Measurements from ENCODE around the gene MAP7. TPM values are rescaled to one million over a fixed set of nuclear protein-coding genes. Genes with fewer than 3 reads are reported as not detected.

Gene MAP7
- total and polyA plus RNA-seq, 2 experiments from 2014 or later: 44.7 to 49.2 TPM

- TF ChIP-seq ZNF114 (CRISPR knock-in tag; IDR thresholded peaks at IDR 0.05): no peak
- no peak for TF ChIP-seq NANOG (IDR thresholded peaks at IDR 0.05; ENCODE audit: borderline replicate concordance)
- TF ChIP-seq ZNF331 (CRISPR knock-in tag; IDR thresholded peaks at IDR 0.05; ENCODE audit: low read depth): no peak
- TF ChIP-seq ETS1 (IDR thresholded peaks at IDR 0.05): no peak
- no peak for TF ChIP-seq JUNB (IDR thresholded peaks at IDR 0.05; ENCODE audit: unreplicated experiment)
- no peak for TF ChIP-seq CREB1 (CRISPR knock-in tag; IDR thresholded peaks at IDR 0.05; ENCODE audit: low read depth)
- no peak for TF ChIP-seq STAT1 (IDR thresholded peaks at IDR 0.05; ENCODE audit: unreplicated experiment)
- TF ChIP-seq ZNF462 (CRISPR knock-in tag; IDR thresholded peaks at IDR 0.05): no peak
- no peak for TF ChIP-seq REST (IDR thresholded peaks at IDR 0.05; ENCODE audit: unreplicated experiment)
- TF ChIP-seq CTCF (conservative IDR thresholded peaks at IDR 0.05; ENCODE audit: low read depth in 2 of 2): no peak
- TF ChIP-seq EZH2 (IDR thresholded peaks at IDR 0.05; ENCODE audit: low read depth, unreplicated experiment): no peak
- TF ChIP-seq POLR2AphosphoS5 (IDR thresholded peaks at IDR 0.05; ENCODE audit: low read depth): no peak
- TF ChIP-seq EZH2phosphoT487 (IDR thresholded peaks at IDR 0.05; ENCODE audit: unreplicated experiment): no peak
- Mint-ChIP-seq H3K36me3 (ENCODE audit: low read depth) (peaks cover 8% of the 10 kb centered on the region; the same call in 1 of the 3 replicates), H3K27me3 (ENCODE audit: insufficient read depth, low read depth, poor library complexity) (no peaks in the 10 kb centered on the region), H3K27ac (peak overlapping the region; percentile 4; the same call in 1 of the 2 replicates), H3K4me1 (peaks cover 39% of the 10 kb centered on the region), H3K9me3 (no peaks in the 10 kb centered on the region), H3K4me3 (no peak overlapping the region)
- Histone ChIP-seq H3K4me3 (no peak overlapping the region), H3K4me1 (ENCODE audit: insufficient read depth) (peaks cover 24% of the 10 kb centered on the region), H4K20me1 (replicated peaks; ENCODE audit: insufficient read depth) (no peaks in the 10 kb centered on the region), H3K79me2 (replicated peaks; ENCODE audit: insufficient read depth) (peaks cover 66% of the 10 kb centered on the region), H3F3A (replicated peaks; ENCODE audit: low read depth) (no peaks in the 10 kb centered on the region), H3K27ac (ENCODE audit: low read depth) (no peak overlapping the region), H3K9me2 (ENCODE audit: insufficient read depth) (no peaks in the 10 kb centered on the region), H2AFZ (no peak overlapping the region), H3K4me2 (no peak overlapping the region), H3K27me3 (ENCODE audit: insufficient read depth) (no peaks in the 10 kb centered on the region), H3K36me3 (ENCODE audit: insufficient read depth) (no peaks in the 10 kb centered on the region)
- DNase-seq (ENCODE audit: low spot score) (no peak), ATAC-seq (no peak)
These were observed 124.4 kb downstream of the MAP7 start for GRCh38 chr6:136425793-136426192.
